ENCODE measurements around the gene COPB1.
A peak's percentile ranks its signal among the peaks of the same experiment; 100 is the strongest.

COPB1 gene, protein sequence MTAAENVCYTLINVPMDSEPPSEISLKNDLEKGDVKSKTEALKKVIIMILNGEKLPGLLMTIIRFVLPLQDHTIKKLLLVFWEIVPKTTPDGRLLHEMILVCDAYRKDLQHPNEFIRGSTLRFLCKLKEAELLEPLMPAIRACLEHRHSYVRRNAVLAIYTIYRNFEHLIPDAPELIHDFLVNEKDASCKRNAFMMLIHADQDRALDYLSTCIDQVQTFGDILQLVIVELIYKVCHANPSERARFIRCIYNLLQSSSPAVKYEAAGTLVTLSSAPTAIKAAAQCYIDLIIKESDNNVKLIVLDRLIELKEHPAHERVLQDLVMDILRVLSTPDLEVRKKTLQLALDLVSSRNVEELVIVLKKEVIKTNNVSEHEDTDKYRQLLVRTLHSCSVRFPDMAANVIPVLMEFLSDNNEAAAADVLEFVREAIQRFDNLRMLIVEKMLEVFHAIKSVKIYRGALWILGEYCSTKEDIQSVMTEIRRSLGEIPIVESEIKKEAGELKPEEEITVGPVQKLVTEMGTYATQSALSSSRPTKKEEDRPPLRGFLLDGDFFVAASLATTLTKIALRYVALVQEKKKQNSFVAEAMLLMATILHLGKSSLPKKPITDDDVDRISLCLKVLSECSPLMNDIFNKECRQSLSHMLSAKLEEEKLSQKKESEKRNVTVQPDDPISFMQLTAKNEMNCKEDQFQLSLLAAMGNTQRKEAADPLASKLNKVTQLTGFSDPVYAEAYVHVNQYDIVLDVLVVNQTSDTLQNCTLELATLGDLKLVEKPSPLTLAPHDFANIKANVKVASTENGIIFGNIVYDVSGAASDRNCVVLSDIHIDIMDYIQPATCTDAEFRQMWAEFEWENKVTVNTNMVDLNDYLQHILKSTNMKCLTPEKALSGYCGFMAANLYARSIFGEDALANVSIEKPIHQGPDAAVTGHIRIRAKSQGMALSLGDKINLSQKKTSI

GRCh38 chr11:14499560-14500180 lies at the start of gene COPB1:
TSS of gene COPB1 (minus strand) at chr11:14499811. CDS start at chr11:14498928, 883 bp downstream.
- Histone ChIP-seq H3K36me3 (ENCODE audit: insufficient read depth) (peaks cover 4% of the 10 kb centered on the region; the same call in 1 of the 2 replicates), H3K4me1 (ENCODE audit: low read depth, poor library complexity, severe bottlenecking) (peaks cover 35% of the 10 kb centered on the region), H3K79me2 (ENCODE audit: insufficient read depth, low read depth) (peaks cover 24% of the 10 kb centered on the region), H3K9ac (peak within 1 kb of the TSS; percentile 32; the same call in 1 of the 2 replicates), H3K4me2 (peak within 1 kb of the TSS; percentile 92), H3K27me3 (ENCODE audit: insufficient read depth, low read depth) (no peaks in the 10 kb centered on the region), H3K4me3 (IDR thresholded peaks at IDR 0.05; ENCODE audit: insufficient read depth, low read depth, low read length) (no peak within 1 kb of the TSS), H3K27ac (peak within 1 kb of the TSS; percentile 53), H4K20me1 (ENCODE audit: insufficient read depth) (no peaks in the 10 kb centered on the region), H2AFZ (ENCODE audit: low read depth) (peak within 1 kb of the TSS; percentile 50; the same call in 1 of the 2 replicates)
- no peak for TF ChIP-seq CTCF (conservative IDR thresholded peaks at IDR 0.05; ENCODE audit: low read depth, low read length)

- no peak overlapping the region for H2AFZ ChIP-seq (ENCODE audit: low read depth)
- H3K4me1 ChIP-seq (ENCODE audit: low read depth, poor library complexity, severe bottlenecking), result peaks cover 40% of the 10 kb centered on the region
- no peaks in the 10 kb centered on the region for H3K36me3 ChIP-seq (ENCODE audit: insufficient read depth)
- no peak overlapping the region for H3K9ac ChIP-seq
- TF ChIP-seq CTCF (conservative IDR thresholded peaks at IDR 0.05; ENCODE audit: low read depth, low read length), result no peak
- no peaks in the 10 kb centered on the region for H3K27me3 ChIP-seq (ENCODE audit: insufficient read depth, low read depth)
- H3K4me3 ChIP-seq (IDR thresholded peaks at IDR 0.05; ENCODE audit: insufficient read depth, low read depth, low read length), result no peak overlapping the region
- no peak overlapping the region for H3K4me2 ChIP-seq
- H3K27ac ChIP-seq, result no peak overlapping the region
- 0 out of 2 replicates have a peak, but pooled peaks cover 5% of the 10 kb centered on the region for H3K79me2 ChIP-seq (ENCODE audit: insufficient read depth, low read depth)
- H4K20me1 ChIP-seq (ENCODE audit: insufficient read depth), result no peaks in the 10 kb centered on the region
These were observed 47.8 kb upstream of the COPB1 start for GRCh38 chr11:14547440-14547839.

GRCh38 chr11:14546672-14547071 lies 47.1 kb upstream of the COPB1 start:
- Histone ChIP-seq H3K36me3 (ENCODE audit: insufficient read depth) (no peaks in the 10 kb centered on the region), H3K27ac (no peak overlapping the region)
- TF ChIP-seq CTCF (conservative IDR thresholded peaks at IDR 0.05; ENCODE audit: low read depth, low read length), result no peak

GRCh38 chr11:14544611-14545010 lies 45.0 kb upstream of the COPB1 start:
- peak overlapping the region; percentile 75 for H3K27ac ChIP-seq
- peak overlapping the region; percentile 58 for H3K4me2 ChIP-seq
- no peaks in the 10 kb centered on the region for H3K27me3 ChIP-seq (ENCODE audit: insufficient read depth, low read depth)
- peak overlapping the region; percentile 26; the same call in 1 of the 2 replicates for H3K9ac ChIP-seq
- H4K20me1 ChIP-seq (ENCODE audit: insufficient read depth), result no peaks in the 10 kb centered on the region
- 0 out of 2 replicates have a peak, but pooled peaks cover 5% of the 10 kb centered on the region for H3K79me2 ChIP-seq (ENCODE audit: insufficient read depth, low read depth)
- TF ChIP-seq CTCF (conservative IDR thresholded peaks at IDR 0.05; ENCODE audit: low read depth, low read length), result no peak
- H3K36me3 ChIP-seq (ENCODE audit: insufficient read depth), result no peaks in the 10 kb centered on the region
- H3K4me1 ChIP-seq (ENCODE audit: low read depth, poor library complexity, severe bottlenecking), result peaks cover 43% of the 10 kb centered on the region
- H2AFZ ChIP-seq (ENCODE audit: low read depth), result no peak overlapping the region; the same call in 1 of the 2 replicates
- no peak overlapping the region for H3K4me3 ChIP-seq (IDR thresholded peaks at IDR 0.05; ENCODE audit: insufficient read depth, low read depth, low read length)

More at GRCh38 chr11:14546672-14547071, 47.1 kb upstream of the COPB1 start:
- no peaks in the 10 kb centered on the region for H4K20me1 ChIP-seq (ENCODE audit: insufficient read depth)
- H2AFZ ChIP-seq (ENCODE audit: low read depth), result no peak overlapping the region
- H3K4me1 ChIP-seq (ENCODE audit: low read depth, poor library complexity, severe bottlenecking), result peaks cover 43% of the 10 kb centered on the region
- H3K9ac ChIP-seq, result no peak overlapping the region
- no peak overlapping the region for H3K4me3 ChIP-seq (IDR thresholded peaks at IDR 0.05; ENCODE audit: insufficient read depth, low read depth, low read length)
- H3K4me2 ChIP-seq, result no peak overlapping the region
- H3K27me3 ChIP-seq (ENCODE audit: insufficient read depth, low read depth), result no peaks in the 10 kb centered on the region
- H3K79me2 ChIP-seq (ENCODE audit: insufficient read depth, low read depth), result 0 out of 2 replicates have a peak, but pooled peaks cover 5% of the 10 kb centered on the region

Data from KMS-11 (cell line).